HG02852 (cell line): ENCODE results near the gene DUOXA1.

Experiments
- ATAC-seq: cut with Tn5 transposase; IDR thresholded peaks from one replicate; pipeline ENCODE4 v1.9.1; 2021; ENCODE audit warnings: mild to moderate bottlenecking, moderate library complexity; ENCODE audit not compliant: unreplicated experiment

DUOXA1 gene

DNA sequence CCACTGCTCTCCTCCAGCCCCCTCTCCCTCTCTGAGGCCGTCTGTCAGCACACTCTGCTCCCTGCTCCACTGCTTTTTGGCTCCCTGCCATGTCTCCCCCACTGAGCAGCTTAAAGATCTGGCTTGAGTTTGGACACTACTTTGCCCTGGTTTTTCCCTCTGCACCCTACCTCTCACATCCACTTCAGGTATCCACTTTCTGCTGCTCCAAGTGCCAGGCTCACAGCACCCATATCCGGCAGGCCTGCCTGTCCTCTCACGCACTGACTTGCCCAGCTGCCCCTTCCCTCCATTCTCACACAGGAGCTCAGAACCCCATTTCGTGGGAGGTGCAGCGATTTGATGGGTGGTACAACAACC lies 3.9 kb upstream of the DUOXA1 start:
- ATAC-seq = no peak

DNA sequence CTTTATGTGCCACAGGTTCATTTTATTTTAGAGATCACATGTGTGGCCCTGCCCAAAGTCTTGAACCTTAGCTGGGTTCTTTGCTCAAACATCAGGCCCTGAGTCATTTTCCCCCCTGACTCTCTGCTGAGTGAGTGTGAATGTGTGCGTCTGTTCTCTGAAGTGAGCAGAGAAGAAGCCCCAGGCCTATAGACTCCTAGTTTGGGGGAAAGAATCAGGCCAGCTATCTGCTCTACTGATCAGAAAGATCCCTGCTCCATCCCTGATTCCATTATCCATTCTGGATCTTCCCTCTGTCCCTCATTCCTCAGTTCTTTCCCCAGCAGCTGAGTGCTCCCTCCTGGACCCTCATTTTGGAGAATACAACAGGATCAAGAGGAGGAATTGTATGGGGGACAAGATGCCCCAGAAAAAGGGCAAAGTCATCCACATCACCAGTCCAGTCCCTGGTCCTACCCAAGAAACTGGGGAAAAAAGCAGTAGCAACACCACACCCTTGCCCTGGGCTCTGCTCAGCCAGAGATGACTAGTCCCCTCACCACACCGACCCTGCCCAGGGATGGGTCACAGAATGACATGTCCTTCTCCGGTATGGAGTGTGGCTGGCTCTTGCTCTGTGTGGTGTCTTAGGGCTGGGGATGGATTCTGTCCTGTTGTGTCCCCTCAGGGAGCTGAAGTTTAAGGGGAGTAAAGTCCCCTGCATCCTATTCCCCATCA lies 3.3 kb upstream of the DUOXA1 start:
- no peak for ATAC-seq

DNA sequence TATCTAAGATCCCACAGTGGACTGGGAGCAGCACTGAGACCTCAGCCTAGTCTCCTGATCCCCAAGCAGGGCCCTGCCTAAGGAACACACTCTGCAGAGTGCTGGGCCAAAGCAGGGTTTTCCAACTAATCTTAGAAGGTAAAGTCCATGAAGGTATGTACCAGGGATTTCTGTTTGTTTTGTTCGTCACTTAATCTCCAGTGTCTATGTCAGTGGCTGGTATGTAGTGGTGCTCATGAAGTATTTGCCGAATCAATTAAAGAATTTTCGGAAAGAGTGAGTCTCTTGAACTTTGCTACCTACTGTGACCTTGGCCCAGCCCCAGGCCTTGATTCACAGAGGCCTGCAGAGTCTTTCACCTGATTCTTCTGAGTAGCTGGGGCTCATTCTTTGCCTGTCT lies 1.8 kb upstream of the DUOXA1 start:
- ATAC-seq = no peak

DNA sequence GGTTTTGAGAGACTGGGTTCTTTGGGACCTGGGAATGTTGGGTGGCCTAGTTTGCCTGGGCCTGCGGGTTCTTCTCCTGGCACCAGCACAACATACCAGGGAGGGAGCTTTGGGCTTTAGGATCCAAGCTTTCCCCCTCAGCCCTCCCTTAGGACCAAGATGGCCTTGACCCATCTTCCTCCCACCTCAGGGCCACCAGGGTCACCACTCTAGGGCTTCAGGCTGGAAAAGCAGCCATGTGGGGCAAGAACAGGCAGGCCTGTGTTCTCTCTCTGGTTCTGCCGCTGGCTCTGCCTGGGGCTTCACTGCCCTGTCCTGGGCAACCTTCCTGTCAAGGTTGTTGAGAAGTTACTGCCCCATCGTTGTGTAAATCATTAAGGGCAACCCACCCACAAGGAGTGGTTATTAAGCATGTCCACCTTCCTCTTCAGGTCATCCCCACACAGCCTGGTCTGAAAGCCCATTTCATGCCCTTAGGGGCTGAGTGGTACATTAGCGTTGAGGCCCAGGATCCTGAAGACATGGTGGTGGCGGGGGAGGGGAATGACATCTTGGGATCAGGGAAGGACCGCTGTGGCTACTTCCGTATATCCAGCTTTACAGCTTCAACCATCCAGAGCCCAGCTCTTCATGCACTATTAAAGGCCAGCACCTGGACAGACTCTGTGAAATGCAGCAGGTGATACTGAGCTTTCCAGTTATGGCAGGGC lies 767 bp upstream of the DUOXA1 start:
- no peak for ATAC-seq

DNA sequence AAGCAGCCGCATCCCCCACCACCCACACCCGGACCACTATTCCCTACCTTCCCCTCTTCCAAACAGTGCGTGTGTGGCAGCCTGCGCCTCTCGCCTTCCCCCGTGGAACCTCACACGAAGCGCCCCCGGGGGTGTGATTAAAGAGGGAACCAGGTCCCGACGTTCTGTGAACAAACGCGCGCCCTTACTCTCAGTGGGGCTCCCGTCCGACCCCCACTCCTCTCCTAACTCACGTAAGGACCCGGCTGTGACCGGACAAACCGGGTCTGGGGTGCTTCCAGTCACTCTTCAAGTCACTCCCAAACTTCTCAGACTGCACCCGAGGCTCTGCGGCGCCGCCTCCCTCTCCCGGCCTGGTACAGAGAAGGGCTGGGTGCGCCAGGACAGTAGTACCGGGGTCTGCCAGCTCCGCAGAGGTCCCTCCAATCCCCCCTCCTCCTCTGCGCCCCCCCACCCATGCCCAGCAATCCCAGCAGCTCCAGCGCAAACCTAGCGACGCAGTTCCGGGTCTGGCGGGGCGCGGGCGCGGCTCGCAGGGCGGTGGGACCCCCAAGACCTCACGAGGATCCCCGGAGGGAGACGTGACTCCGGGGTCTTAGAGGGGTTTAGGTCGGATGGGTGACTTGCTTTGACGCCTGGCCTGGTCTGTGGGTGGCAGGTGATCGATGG lies 574 bp downstream of the DUOXA1 start:
- ATAC-seq = no peak

DNA sequence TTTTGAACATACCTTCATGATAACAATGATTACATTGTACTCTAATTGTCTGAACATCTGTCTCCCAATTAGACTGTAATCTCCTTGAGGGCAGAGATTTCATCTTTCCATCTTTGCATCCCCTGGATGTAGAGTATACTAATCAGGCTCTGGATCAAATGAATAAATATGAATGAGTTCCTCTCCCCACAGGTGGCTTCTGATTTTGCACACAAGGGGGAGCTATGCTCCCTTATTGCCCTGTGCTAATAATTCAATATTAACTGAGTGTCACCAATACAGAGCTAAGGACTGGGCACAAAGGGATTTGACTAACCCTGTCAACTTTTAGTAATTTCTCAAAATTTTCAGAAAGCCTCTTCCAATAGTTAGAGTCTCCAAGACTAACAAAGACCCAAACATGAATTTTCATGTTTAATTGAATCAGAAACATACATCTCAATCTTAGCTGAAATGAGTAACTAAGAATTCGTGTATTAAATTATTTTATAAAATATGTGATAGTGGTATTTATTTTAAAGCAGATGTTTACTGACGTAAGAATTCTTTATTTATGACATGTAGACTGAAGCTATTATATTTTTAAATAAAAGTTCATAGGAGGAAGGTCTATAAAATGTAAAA lies 3.0 kb downstream of the DUOXA1 start:
- no peak for ATAC-seq

DNA sequence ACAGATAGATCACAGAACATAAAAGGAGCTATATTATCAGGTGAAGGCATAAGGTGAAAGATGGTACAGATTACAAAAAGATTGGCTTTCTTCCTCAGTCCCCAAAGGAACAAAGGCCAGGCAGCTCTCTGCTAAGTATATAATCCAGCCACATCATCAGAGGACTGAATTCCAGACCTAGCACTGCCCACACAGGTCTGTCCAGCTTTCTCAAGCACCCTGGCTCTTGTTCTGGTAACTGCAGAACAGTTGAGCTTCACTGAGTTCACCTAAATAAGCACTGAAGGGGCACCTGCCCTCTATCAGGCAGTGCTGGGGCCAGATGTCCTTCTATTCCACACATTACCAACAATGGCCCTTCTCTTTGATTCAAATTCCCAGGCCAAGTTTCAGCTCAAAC lies 6.3 kb downstream of the DUOXA1 start:
- ATAC-seq = no peak

DNA sequence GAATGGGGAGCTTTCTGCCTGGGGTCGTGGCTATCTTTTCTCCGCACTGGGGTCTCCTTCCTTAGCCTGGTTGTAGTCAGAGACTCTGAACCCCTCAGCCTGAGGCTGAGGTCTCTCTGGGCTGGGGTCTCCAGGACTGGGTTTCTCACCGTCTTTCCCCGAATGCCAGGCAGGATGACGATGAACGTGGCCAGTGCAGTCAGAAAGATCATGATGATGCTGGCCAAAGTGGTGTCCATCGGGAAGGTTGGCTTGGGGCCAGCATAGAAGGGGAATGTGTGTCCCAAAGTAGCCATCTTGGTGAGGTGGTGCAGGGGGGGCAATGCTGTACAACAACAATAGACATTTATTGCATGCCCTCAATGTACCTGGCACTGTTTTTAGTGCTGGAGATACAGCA lies 7.0 kb downstream of the DUOXA1 start:
- no peak for ATAC-seq

DNA sequence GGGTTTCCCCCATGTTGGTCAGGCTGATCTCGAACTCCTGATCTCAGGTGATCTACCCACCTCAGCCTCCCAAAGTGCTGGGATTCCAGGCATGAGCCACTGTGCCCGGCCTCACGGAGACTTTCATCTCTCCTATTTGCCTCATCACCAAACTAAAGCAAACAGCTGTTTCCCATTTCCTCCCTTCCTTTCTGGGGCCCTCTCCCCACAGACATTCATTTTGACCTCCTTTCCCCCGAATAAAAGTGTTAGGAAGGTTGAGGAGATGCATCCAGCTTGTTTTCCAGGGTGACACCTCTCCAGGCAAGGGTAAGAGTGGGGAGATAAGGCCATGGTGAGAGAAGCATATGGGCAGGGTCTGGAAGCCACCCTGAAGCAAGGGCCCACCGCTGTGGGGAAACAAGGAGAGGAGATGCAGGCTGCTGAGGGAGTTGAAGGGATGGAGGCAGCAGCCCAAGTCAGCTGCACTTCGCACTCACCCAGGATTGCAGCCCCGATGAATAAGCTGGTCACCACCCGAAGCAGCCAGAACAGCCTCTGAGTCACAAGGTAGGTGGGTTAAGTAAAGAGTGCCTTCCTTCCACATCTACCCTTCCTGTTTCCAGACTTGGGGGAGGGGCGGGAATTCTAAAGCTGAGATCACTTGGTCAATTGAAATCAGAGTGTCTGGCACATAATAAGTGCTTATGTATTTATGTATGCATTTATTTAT lies 7.8 kb downstream of the DUOXA1 start:
- ATAC-seq = no peak

DNA sequence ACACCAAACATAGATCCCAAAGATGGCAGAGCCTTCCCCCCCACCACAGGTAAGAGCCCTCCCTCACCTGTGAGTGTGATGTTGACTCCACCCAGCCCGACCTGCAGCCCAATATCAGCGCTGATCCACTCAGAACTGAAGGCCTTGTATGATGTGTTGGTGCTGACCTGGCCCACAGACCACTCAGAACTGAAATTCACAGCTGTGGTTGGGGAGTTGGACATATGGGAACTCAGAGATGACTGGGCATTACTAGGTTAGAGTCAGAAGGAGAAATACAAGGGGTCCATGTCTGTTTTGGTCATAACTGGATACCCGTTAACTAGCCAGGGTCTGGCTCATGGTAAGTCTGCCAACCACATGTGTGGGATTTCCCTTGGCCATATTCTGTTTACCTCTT lies 8.7 kb downstream of the DUOXA1 start:
- ATAC-seq = no peak

DNA sequence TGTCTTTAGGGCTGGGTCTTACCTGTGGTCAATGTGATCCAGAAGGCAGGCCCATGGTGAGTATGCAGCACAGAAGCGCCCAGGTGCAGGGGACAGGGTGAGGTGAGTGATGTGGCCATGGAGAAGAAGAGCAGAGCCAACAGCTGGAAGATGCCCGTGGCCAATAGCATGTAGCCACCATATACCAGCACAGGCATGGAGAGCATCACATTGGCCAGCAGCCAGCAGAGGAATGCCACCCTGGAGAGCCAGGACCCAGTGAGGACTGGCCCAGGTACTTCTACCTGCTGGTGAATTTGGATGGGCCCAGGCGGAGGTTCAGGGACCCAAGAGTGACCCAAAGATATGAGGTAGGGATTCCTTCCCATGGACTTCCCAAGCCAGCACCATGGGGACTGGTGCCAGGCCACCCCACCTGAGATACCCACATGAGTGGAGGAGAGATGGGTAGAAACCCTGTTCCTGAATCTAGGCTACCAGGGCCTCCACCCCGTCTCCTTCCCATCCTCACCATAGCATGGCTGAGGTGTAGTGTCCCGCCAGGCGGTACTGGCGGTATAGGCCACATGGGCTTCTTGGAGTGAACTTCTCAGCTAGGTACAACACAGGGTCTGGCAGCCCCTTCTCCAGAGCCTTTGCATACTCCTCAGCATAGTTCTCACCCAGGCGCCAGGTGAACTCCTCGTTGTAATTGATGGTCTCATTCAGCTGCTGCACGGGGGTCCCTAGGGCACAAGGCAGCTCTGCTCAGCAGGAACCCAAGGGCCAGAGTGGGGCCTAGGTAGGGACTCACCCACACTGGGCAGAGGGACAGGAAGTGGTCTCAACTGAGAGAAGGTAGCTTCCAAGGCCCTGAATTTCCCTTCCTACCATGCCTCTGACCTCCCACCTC lies 9.4 kb downstream of the DUOXA1 start:
- ATAC-seq = no peak

DNA sequence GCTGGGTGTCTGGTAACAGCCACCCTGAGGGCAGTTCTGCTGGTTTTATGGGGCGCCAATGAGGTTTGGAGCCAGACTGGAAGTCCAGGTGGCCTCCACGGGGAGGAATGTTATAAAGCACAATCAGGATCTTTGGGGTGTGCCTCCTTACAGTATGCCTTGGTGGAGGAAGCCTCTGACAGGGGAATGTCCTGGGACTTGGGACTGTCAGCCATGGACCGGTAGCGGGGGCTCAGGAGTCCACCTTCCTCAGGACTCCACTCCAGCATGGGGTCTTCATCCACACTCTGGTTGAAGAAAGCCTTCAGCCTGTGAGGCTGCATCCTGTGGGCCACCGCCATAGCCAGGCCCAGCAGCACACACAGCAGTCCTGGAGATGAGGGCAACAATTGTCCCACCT lies 10.7 kb downstream of the DUOXA1 start:
- no peak for ATAC-seq

DNA sequence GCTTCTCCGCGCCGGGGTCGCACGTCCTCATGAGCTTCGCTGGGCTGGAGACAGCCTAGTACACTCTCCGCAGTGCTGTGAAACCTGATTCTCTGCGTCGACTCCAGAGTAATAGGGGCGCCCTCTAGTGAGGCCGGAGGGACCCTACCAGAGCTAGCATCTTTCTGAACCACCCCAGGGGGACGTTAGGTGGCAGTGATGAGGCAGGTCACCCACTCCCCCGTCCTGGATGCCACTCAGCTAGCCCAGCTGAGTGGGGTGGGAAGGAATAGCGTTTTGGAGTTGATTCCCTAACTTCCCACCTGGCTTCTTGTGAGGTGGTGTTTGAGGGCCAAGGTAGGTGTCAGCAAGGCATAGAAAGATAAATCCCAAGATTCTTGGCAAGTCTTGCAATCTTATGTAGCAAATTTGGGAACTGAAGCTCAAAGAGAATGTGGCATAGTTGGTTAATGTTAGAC lies 11.5 kb downstream of the DUOXA1 start:
- peak; percentile 93 for ATAC-seq

DNA sequence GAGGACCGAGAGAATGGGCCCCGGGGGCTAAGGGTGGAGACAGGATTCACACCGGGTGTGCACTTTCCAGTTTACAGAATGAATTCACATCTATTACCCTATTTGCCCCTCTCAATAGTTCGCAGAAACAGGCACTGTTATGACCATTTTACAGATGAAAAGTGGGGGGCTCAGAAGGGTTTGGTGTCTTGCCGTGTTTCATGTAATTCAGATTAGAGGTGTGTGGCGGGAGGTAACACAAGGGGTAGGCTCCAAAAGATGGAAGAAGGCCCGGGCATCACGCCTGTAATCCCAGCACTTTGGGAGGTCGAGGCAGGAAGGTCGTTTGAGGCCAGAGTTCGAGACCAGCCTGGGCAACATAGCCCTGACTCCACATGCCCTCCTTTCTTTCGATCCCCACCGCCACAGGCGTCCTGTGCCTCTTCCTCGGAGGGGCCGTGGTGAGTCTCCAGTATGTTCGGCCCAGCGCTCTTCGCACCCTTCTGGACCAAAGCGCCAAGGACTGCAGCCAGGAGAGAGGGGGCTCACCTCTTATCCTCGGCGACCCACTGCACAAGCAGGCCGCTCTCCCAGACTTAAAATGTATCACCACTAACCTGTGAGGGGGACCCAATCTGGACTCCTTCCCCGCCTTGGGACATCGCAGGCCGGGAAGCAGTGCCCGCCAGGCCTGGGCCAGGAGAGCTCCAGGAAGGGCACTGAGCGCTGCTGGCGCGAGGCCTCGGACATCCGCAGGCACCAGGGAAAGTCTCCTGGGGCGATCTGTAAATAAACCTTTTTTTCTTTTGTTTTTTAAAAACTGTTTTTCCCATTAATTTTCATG lies 12.2 kb downstream of the DUOXA1 start:
- ATAC-seq = peak; percentile 8

DNA sequence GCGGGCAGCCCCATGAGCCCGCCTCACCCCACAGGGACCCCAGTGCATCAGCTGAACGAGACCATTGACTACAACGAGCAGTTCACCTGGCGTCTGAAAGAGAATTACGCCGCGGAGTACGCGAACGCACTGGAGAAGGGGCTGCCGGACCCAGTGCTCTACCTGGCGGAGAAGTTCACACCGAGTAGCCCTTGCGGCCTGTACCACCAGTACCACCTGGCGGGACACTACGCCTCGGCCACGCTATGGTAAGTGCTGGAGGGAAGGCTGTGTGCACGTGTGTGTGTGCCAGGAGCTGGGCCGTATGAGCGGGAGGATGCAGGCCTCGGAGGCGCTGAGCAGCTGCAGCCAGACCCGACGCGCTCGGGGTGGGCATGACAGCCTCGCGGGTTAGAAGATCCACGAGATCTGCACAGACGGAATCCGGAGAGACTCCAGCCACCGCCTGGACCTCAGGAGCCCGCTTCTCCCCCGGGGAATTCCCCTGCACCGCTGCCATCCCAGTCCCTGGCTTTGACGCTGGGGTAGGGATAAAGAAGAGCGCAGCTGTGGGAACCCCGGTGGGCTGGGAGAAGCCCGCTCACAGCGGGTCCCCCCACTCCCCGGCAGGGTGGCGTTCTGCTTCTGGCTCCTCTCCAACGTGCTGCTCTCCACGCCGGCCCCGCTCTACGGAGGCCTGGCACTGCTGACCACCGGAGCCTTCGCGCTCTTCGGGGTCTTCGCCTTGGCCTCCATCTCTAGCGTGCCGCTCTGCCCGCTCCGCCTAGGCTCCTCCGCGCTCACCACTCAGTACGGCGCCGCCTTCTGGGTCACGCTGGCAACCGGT lies 13.0 kb downstream of the DUOXA1 start:
- no peak for ATAC-seq

DNA sequence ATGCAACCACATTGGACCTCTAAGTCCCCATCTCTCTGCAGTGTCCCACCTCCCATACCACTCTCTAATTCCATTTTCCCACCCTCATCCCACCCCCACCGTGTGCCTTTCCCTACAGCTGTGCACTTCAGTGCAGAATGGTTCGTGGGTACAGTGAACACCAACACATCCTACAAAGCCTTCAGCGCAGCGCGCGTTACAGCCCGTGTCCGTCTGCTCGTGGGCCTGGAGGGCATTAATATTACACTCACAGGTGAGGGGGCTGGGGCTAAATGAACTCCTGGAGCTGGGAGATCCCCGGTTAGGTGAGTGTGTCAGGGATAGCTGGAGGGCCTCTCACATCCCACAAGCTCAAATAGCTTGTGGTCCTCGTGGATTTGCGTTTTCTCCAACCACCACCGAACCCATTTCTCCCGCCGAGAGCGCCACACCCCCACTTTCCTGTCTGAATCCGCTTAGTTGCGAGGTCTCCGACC lies 13.6 kb downstream of the DUOXA1 start:
- no peak for ATAC-seq

DNA sequence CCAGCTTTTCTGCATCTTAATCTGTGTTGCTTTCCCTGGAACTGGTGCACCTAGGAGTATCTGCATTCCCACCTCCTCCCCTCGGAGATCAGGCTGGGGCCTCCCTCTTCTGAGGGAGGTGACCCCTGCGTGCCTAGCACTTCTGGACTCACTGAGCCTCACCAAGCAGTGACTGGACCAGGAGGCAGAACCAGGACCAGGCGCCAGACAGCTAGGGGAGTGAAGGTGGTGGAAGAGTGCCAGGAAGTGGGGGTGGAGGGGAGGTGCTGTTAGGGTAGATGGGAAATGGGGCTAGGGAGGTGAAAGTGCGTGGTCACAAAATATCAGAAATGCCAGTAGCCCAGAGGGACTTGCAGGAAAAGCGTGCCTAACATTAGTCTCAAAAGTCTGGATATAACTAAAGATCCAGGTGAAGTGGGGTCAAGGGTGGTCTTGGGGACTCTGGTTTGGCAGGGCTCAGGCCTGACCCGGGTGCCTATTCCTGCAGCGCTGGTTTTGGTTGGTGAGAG lies 14.3 kb downstream of the DUOXA1 start:
- no peak for ATAC-seq

DNA sequence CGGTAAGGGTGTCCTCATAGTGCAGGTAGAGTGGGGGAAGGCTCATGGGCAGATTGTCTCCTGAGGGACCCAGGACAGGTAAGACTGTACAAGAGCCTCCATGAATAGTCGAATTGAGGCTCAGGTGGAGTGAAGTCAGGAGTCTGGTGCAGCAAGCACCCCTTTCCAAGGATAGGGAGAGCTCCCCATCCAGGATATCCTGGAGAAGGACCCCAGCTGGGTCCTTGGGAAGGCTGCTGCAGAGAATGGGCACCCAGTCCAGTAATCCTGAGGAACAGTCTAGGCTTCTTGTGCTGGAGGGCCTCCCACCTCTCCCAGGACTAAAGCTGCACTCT lies 15.0 kb downstream of the DUOXA1 start:
- no peak for ATAC-seq
